Ecto neural progenitor cell (in vitro differentiated cells): ENCODE results near the gene GABBR1.
A peak's percentile ranks its signal among the peaks of the same experiment; 100 is the strongest.
"Not testable (repeated sequence)": the region's sequence is repeated elsewhere in the genome, so short reads cannot be mapped to it uniquely, and the experiment has no call there.

Experiments
- DNase-seq: peaks from one replicate; pipeline ENCODE4 v3.0.0-alpha.2; 2018; ENCODE audit warnings: low spot score

GABBR1 gene

GRCh38 chr6:29632789-29633533 lies at the start of gene GABBR1:
GABBR1 (minus strand) TSS chr6:29633183; CDS start chr6:29632385, 798 bp downstream.
- peak; percentile 90 for DNase-seq

- DNase-seq = no peak
Measured at GRCh38 chr6:29681811-29682210, 48.8 kb upstream of the GABBR1 start.

GRCh38 chr6:29680904-29681303 lies 47.9 kb upstream of the GABBR1 start, which contains the start of gene ZFP57:
ZFP57 (minus strand) TSS chr6:29681152; CDS start chr6:29677003, 4,149 bp downstream.
- no peak for DNase-seq

- no peak for DNase-seq
Measured at GRCh38 chr6:29680416-29680815, 47.4 kb upstream of the GABBR1 start.

GRCh38 chr6:29679962-29680361 lies 47.0 kb upstream of the GABBR1 start:
- no peak for DNase-seq

- DNase-seq = no peak
Measured at GRCh38 chr6:29678114-29678513, 45.1 kb upstream of the GABBR1 start.

- DNase-seq = no peak
Measured at GRCh38 chr6:29676981-29677601, 44.1 kb upstream of the GABBR1 start.

GRCh38 chr6:29675561-29675960 lies 42.6 kb upstream of the GABBR1 start:
- no peak for DNase-seq

GRCh38 chr6:29674008-29674407 lies 41.0 kb upstream of the GABBR1 start:
- no peak for DNase-seq

- DNase-seq = no peak
Measured at GRCh38 chr6:29673161-29673560, 40.2 kb upstream of the GABBR1 start.

GRCh38 chr6:29672116-29672515 lies 39.1 kb upstream of the GABBR1 start:
- DNase-seq = not testable (repeated sequence)

GRCh38 chr6:29671026-29671425 lies 38.0 kb upstream of the GABBR1 start:
- no peak for DNase-seq

- no peak for DNase-seq
Measured at GRCh38 chr6:29667158-29667557, 34.2 kb upstream of the GABBR1 start.

- DNase-seq = no peak
Measured at GRCh38 chr6:29666826-29667130, 33.8 kb upstream of the GABBR1 start.

GRCh38 chr6:29665942-29666825 lies 33.2 kb upstream of the GABBR1 start:
- DNase-seq = no peak

GRCh38 chr6:29663300-29664042 lies 30.5 kb upstream of the GABBR1 start:
- no peak for DNase-seq

- not testable (repeated sequence) for DNase-seq
Measured at GRCh38 chr6:29661502-29662141, 28.6 kb upstream of the GABBR1 start.

- DNase-seq = no peak
Measured at GRCh38 chr6:29661071-29661470, 28.1 kb upstream of the GABBR1 start.

- no peak for DNase-seq
Measured at GRCh38 chr6:29656798-29657197, 23.8 kb upstream of the GABBR1 start, which contains the start of gene MOG. MOG (plus strand) TSS chr6:29657092; CDS start chr6:29657210, 118 bp downstream.

GRCh38 chr6:29656157-29656556 lies 23.2 kb upstream of the GABBR1 start:
- no peak for DNase-seq

- no peak for DNase-seq
Measured at GRCh38 chr6:29655658-29656057, 22.7 kb upstream of the GABBR1 start.
